ENCODE results near the gene CFAP73. TPM values are rescaled to one million over a fixed set of nuclear protein-coding genes. Genes with fewer than 3 reads are reported as not detected.
A peak's percentile ranks its signal among the peaks of the same experiment; 100 is the strongest.

Gene CFAP73
- total RNA-seq, 2 donors from 2014 or later = 0.99 TPM; not detected in 1

DNA sequence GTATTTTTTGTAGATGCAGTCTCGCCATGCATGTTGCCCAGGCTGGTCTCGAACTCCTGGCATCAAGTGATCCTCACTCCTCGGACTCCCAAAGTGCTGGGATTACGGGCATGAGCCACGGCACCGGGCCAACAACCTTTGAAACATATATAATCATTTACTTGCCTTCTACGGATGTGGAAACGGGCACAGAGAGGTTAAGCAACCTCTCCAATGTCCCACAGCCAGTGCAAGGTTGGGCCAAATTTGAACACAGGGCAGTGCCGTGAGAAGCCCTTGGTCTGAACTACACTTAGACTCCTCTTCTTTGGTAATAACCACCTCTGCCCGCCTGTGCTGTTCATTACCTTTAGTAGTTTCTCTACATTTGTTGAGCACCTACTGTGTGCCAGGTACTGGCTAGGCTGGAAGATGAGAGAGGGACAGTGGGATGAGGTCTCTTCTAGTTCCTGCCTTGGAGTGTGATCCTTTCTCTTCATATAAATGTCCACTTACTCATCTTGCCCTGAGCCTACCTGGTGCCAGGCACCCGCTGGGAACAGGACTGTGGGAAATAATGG is 33.6 kb downstream of the CFAP73 start:
- WGBS, 2 donors = 93 to 95% methylated on average over 11 of the region's 11 CpGs
- H3K9me3 ChIP-seq = no peaks in the 10 kb centered on the region
- intact Hi-C loops (cut with DNase I) = no loop called here
- ATAC-seq (no peak), DNase-seq (no peak)
- TF ChIP-seq POLR2A (IDR thresholded peaks at IDR 0.05) = no peak
- TF ChIP-seq, protein P1, sequence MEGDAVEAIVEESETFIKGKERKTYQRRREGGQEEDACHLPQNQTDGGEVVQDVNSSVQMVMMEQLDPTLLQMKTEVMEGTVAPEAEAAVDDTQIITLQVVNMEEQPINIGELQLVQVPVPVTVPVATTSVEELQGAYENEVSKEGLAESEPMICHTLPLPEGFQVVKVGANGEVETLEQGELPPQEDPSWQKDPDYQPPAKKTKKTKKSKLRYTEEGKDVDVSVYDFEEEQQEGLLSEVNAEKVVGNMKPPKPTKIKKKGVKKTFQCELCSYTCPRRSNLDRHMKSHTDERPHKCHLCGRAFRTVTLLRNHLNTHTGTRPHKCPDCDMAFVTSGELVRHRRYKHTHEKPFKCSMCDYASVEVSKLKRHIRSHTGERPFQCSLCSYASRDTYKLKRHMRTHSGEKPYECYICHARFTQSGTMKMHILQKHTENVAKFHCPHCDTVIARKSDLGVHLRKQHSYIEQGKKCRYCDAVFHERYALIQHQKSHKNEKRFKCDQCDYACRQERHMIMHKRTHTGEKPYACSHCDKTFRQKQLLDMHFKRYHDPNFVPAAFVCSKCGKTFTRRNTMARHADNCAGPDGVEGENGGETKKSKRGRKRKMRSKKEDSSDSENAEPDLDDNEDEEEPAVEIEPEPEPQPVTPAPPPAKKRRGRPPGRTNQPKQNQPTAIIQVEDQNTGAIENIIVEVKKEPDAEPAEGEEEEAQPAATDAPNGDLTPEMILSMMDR (IDR thresholded peaks at IDR 0.05) = no peak
- H3K27ac ChIP-seq = no peak overlapping the region
- H3K27me3 ChIP-seq = no peaks in the 10 kb centered on the region
- peaks cover 34% of the 10 kb centered on the region for H3K4me1 ChIP-seq
- peaks cover 16 to 19% of the 10 kb centered on the region in 2 donors for H3K36me3 ChIP-seq (replicated peaks in 1 of 2; ENCODE audit: insufficient read depth in 1 of 2, low read depth in 2 of 2)
- H3K4me3 ChIP-seq = no peak overlapping the region

DNA sequence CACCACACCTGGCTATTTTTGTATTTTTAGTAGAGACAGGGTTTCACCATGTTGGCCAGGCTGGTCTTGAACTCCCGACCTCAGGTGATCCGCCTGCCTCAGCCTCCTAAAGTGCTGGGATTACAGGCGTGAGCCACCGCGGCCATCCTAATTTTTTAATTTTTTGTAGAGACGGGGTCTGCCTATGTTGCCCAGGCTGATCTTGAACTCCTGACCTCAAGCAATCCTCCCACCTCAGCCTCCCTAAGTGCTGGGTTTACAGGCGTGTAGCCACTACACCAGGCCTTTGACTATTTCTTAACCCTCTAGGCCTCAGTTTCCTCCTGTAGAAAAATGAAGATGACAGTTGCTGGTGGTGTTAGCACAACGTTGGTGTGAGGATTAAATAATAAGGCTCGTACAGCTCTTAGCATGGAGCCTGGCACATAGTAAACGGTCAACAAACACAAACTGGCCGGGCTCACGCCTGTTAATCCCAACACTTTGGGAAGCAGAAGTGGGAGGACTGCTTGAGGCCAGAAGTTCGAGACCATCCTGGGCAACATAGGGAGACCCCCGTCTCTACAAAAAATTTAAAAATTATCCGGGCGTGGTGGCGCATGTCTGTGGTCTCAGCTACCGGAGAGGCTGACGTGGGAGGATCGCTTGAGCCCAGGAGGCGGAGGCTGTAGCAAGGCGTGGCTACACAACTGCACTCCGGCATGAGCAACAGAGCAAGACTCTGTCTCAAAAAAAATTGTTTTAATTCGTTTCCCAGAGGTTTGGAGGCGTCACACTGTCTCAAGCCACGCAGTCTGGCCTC is 34.8 kb downstream of the CFAP73 start:
- peak; percentile 39 for ATAC-seq
- intact Hi-C loops (cut with DNase I) = no loop called here
- peak overlapping the region; percentile 89 to 97 (median 95) for H3K27ac ChIP-seq
- H3K4me3 ChIP-seq = peak overlapping the region; percentile 81 to 82
- TF ChIP-seq, protein P1 (IDR thresholded peaks at IDR 0.05) = peak in 1 of 7 experiments; percentile 1
- no peak for TF ChIP-seq POLR2A (IDR thresholded peaks at IDR 0.05)
- no peaks in the 10 kb centered on the region for H3K9me3 ChIP-seq
- peaks cover 34% of the 10 kb centered on the region for H3K4me1 ChIP-seq
- 25 to 29% methylated on average over 22 to 26 of the region's 26 CpGs for WGBS, 2 donors
- peaks cover 9 to 10% of the 10 kb centered on the region in 2 donors for H3K36me3 ChIP-seq (replicated peaks in 1 of 2; ENCODE audit: insufficient read depth in 1 of 2, low read depth in 2 of 2)
- DNase-seq = no peak
- H3K27me3 ChIP-seq = no peaks in the 10 kb centered on the region

DNA sequence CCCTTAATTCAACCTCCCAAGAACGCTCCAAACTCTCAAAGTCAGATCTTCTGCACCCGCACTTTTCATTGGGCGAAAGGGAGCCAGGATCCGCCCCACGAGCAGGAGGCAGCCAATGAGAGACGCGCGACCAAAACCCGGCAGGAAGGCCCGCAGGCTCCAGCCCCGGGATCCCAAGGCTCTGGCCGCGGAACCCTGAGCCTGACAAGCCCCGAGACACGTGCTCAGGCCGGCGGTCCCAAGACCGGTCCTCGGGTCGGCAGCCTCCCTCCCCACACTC is 35.3 kb downstream of the CFAP73 start:
- Histone ChIP-seq H3K27ac (peak overlapping the region; percentile 89 to 97 (median 95)), H3K27me3 (no peaks in the 10 kb centered on the region), H3K36me3 (replicated peaks in 1 of 2; ENCODE audit: insufficient read depth in 1 of 2, low read depth in 2 of 2) (peaks cover 4 to 6% of the 10 kb centered on the region in 2 donors), H3K4me1 (peaks cover 34% of the 10 kb centered on the region), H3K4me3 (peak overlapping the region; percentile 81 to 82), H3K9me3 (no peaks in the 10 kb centered on the region)
- ATAC-seq (peak; percentile 88), DNase-seq (peak; percentile 88 to 89 (median 88))
- 0% methylated on average over 20 of the region's 20 CpGs; no CpG with 5 or more reads in 1 of the 2 donors for WGBS, 2 donors
- intact Hi-C loops (cut with DNase I) = no loop called here
- TF ChIP-seq, protein P1 (IDR thresholded peaks at IDR 0.05) = no peak
- TF ChIP-seq POLR2A (IDR thresholded peaks at IDR 0.05) = no peak

DNA sequence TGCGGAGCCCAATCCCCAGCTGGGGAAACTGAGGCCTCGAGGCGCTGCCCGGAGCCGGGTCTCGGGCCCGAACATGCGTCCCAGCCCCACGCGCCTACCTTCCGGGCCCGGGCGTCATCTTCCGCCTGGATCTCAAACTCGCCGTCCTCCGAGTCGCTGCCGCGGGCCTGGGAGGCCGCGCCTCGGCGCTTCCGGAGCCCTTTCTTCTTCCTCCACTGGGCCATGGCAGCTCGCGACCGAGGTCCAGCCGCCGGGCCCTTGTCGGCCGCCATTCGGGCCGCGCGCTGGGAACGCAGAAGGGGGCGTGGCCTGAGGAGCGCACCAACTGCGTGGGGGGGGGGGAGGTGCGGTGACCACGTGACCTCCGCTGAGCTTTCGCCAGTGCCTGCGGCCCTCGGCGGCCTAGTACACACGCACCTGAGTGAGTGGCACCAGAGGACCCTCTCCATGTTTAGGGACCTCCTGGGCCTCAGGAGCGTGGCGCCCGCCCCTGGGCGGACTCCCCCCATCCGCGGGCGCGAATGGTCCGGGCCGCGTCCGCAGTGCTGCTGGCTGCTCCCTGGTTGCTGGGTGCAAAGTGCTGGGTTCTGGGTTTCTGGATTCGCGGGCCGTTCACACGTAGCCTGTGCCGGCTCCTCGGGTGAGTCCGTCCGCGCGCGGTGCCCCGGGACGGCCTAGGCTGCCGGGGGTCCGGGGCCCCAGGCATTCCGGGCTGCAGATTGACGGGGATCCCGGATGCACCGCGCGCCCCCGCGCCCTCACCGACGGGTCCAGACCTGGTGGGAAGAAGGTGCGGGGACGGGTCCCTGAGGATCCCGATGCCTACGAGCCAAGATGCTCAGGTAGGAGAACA is 35.9 kb downstream of the CFAP73 start, which contains the start of the genes DDX54 and RITA1:
Gene DDX54, minus strand, starts transcription at position 299 of the 853 bp plus-strand sequence. Its CDS starts 27 bp downstream, at position 272.
Gene RITA1, plus strand, starts transcription at position 542 of the 853 bp plus-strand sequence. CDS start 1,026 bp downstream, outside the sequence.
- Histone ChIP-seq H3K27ac (peak within 1 kb of the TSS; percentile 89 to 97 (median 95)), H3K4me1 (peaks cover 34% of the 10 kb centered on the region), H3K27me3 (no peaks in the 10 kb centered on the region), H3K9me3 (no peaks in the 10 kb centered on the region), H3K36me3 (replicated peaks in 1 of 2; ENCODE audit: insufficient read depth in 1 of 2, low read depth in 2 of 2) (peaks cover 0 to 3% of the 10 kb centered on the region in 2 donors), H3K4me3 (peak within 1 kb of the TSS; percentile 81 to 82)
- peak; percentile 81 to 86 (median 84) for DNase-seq
- intact Hi-C loops (cut with DNase I) = no loop called here
- 1% methylated on average over 54 of the region's 89 CpGs; no CpG with 5 or more reads in 1 of the 2 donors for WGBS, 2 donors
- TF ChIP-seq, protein P1 (IDR thresholded peaks at IDR 0.05) = no peak
- TF ChIP-seq POLR2A (IDR thresholded peaks at IDR 0.05) = peak; percentile 66 to 85 (median 82)
- peak; percentile 84 for ATAC-seq

Measured in body of pancreas (tissue), 4 donors.